PC-3 (cell line): ENCODE data around the gene MED13. TPM values are rescaled to one million over a fixed set of nuclear protein-coding genes. Genes with fewer than 3 reads are reported as not detected.

Experiments used
- ATAC-seq: fragments of 200-7000 bp; cut with Tn5 transposase; 2 replicates; pipeline ENCODE4 v1.9.1; 2020; ENCODE audit warnings: mild to moderate bottlenecking, moderate library complexity
- BruUV-seq: library from RNA; stranded (reverse); fragments of 400-500 nt; replicated peaks from 2 replicates; lab custom pipeline; 2021; lab: Mats Ljungman, UMichigan
- CTCF ChIA-PET: fragments of 300-600 bp; sonication (Branson Sonifier 250); formaldehyde crosslinking; loops from one replicate; lab custom pipeline; 2022; ENCODE audit warnings: antibody characterized with exemption; lab: Charles Lee
- POLR2A ChIA-PET: fragments of 300-600 bp; sonication (Branson Sonifier 250); formaldehyde crosslinking; loops from one replicate; lab custom pipeline; 2022; ENCODE audit warnings: antibody characterized with exemption; ENCODE audit not compliant: unreplicated experiment; lab: Charles Lee
- DNase-seq: peaks from one replicate; pipeline ENCODE4 v3.0.0-alpha.2; 2015
- H2AFZ ChIP-seq: fragments of 300-600 bp; sonication (generic); 2 replicates; pipeline ENCODE4 v1.6.0; 2016; ENCODE audit warnings: antibody characterized with exemption, low read length
- H3F3A ChIP-seq: fragments of 300-600 bp; sonication (generic); one replicate; pipeline ENCODE4 v1.6.0; 2017; ENCODE audit warnings: antibody characterized with exemption, low read length, control low read depth, mild to moderate bottlenecking; ENCODE audit not compliant: unreplicated experiment
- H3K27ac ChIP-seq: fragments of 300-600 bp; sonication (generic); 2 replicates; pipeline ENCODE4 v1.5.1; 2016; ENCODE audit warnings: mild to moderate bottlenecking, low read length
- H3K27me3 ChIP-seq: fragments of 300-600 bp; sonication (generic); 2 replicates; pipeline ENCODE4 v1.6.1; 2016; ENCODE audit warnings: low read length, mixed read lengths
- H3K36me3 ChIP-seq: fragments of 300-600 bp; sonication (generic); 2 replicates; pipeline ENCODE4 v1.6.1; 2016; ENCODE audit warnings: low read depth, mixed run types, low read length, mixed read lengths
- H3K4me1 ChIP-seq: fragments of 300-600 bp; sonication (generic); 2 replicates; pipeline ENCODE4 v1.5.1; 2016; ENCODE audit warnings: low read length; ENCODE audit not compliant: insufficient read depth
- H3K4me2 ChIP-seq: fragments of 300-600 bp; sonication (generic); 2 replicates; pipeline ENCODE4 v1.6.0; 2016; ENCODE audit warnings: low read length
- H3K4me3 ChIP-seq: fragments of 300-600 bp; sonication (generic); 2 replicates; pipeline ENCODE4 v1.5.1; 2016; ENCODE audit warnings: mild to moderate bottlenecking, low read length, mixed read lengths
- H3K79me2 ChIP-seq: fragments of 300-600 bp; sonication (generic); 2 replicates; pipeline ENCODE4 v1.6.1; 2017; ENCODE audit warnings: low read length, mixed read lengths
- H3K9ac ChIP-seq: fragments of 300-600 bp; sonication (generic); 2 replicates; pipeline ENCODE4 v1.6.0; 2016; ENCODE audit warnings: mild to moderate bottlenecking, low read length
- H3K9me2 ChIP-seq: fragments of 300-600 bp; sonication (generic); replicated peaks from 2 replicates; pipeline ENCODE4 v1.6.1; 2016; ENCODE audit warnings: mixed run types, low read length, mixed read lengths
- H3K9me3 ChIP-seq: fragments of 300-600 bp; sonication (generic); 2 replicates; pipeline ENCODE4 v1.6.1; 2016; ENCODE audit warnings: low read length, mixed read lengths
- H4K20me1 ChIP-seq: fragments of 300-600 bp; sonication (generic); 2 replicates; pipeline ENCODE4 v1.6.1; 2016; ENCODE audit warnings: low read length, mixed read lengths
- EZH2 ChIP-seq: fragments of 300-600 bp; sonication (generic); IDR thresholded peaks from one replicate; pipeline ENCODE4 v1.6.1; 2017; ENCODE audit warnings: antibody characterized with exemption, mild to moderate bottlenecking, low read length; ENCODE audit not compliant: unreplicated experiment
- EZH2phosphoT487 ChIP-seq: fragments of 300-600 bp; sonication (generic); IDR thresholded peaks from 2 replicates; pipeline ENCODE4 v1.6.1; 2018; ENCODE audit warnings: mild to moderate bottlenecking, antibody characterized with exemption, low read length, borderline replicate concordance
- intact Hi-C: fragments of 100-400 bp; cut with micrococcal nuclease; formaldehyde crosslinking; loops from 2 replicates; pipeline ENCODE4 v1.9.0; 2023
- total RNA-seq: library from RNA; depleted of rRNA; stranded (reverse); fragments of >200 nt; gene quantifications from 2 replicates; pipeline ENCODE4 v1.2.3, GENCODE V29; 2014
- TF ChIP-seq, protein P1 (sequence below): fragments of 300-600 bp; sonication (generic); conservative IDR thresholded peaks from 2 replicates; pipeline ENCODE4 v1.5.1; 2017; ENCODE audit warnings: antibody characterized with exemption, low read depth, mild to moderate bottlenecking, low read length

MED13 gene
- total RNA-seq, 1 experiment from 2014 or later, result 36.8 TPM

DNA sequence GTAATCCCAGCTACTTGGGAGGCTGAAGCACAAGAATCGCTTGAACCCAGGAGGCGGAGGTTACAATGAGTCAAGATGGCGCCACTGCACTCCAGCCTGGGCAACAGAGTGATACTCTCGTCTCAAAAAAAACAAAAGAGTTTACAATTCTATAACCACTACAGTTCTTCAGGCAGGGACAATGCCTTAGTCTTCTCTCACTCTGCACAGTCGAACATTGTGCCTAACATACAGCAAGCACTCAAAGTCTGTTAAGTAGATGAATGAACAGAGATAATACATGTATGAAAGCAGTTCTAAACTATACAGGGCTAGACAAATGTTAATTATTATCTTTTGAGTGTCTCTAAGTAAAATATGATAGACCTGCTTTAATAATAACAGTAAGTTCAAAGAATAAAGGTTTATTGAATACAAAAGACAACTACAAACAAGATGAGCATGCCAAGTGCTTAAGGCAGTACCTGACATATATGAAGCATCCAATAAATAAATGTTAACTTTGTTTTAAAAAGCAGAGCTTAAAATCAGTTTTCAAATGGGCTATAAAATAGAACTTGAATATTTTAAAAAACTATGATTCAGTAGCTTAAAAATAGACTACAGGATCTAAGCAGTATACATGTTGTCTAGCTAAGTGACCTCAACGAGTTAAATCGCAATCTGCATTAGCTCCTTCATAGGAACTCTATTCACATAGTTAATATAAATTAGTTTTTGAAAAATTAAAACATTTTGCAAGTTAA, 156.6 kb downstream of the MED13 start:
- Histone ChIP-seq H3K36me3 (peaks cover 39% of the 10 kb centered on the region), H4K20me1 (no peaks in the 10 kb centered on the region), H3K4me2 (no peak overlapping the region), H3F3A (no peaks in the 10 kb centered on the region), H3K27ac (no peak overlapping the region), H3K9me2 (no peaks in the 10 kb centered on the region), H3K79me2 (no peaks in the 10 kb centered on the region), H2AFZ (no peak overlapping the region), H3K9ac (no peak overlapping the region), H3K4me3 (no peak overlapping the region), H3K9me3 (no peaks in the 10 kb centered on the region), H3K4me1 (no peaks in the 10 kb centered on the region), H3K27me3 (no peaks in the 10 kb centered on the region)
- no TSS peak for BruUV-seq
- intact Hi-C loops, result no loop called here
- ChIA-PET POLR2A (interaction anchor here (0.7 kb wide), 1 partner anchor 1552 kb away, joined by 4 read pairs; no protein-coding TSS in a partner anchor), CTCF (no interaction called here)
- ATAC-seq (no peak), DNase-seq (no peak)
- TF ChIP-seq EZH2phosphoT487 (no peak), EZH2 (no peak)
- TF ChIP-seq, protein P1, sequence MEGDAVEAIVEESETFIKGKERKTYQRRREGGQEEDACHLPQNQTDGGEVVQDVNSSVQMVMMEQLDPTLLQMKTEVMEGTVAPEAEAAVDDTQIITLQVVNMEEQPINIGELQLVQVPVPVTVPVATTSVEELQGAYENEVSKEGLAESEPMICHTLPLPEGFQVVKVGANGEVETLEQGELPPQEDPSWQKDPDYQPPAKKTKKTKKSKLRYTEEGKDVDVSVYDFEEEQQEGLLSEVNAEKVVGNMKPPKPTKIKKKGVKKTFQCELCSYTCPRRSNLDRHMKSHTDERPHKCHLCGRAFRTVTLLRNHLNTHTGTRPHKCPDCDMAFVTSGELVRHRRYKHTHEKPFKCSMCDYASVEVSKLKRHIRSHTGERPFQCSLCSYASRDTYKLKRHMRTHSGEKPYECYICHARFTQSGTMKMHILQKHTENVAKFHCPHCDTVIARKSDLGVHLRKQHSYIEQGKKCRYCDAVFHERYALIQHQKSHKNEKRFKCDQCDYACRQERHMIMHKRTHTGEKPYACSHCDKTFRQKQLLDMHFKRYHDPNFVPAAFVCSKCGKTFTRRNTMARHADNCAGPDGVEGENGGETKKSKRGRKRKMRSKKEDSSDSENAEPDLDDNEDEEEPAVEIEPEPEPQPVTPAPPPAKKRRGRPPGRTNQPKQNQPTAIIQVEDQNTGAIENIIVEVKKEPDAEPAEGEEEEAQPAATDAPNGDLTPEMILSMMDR, result no peak

DNA sequence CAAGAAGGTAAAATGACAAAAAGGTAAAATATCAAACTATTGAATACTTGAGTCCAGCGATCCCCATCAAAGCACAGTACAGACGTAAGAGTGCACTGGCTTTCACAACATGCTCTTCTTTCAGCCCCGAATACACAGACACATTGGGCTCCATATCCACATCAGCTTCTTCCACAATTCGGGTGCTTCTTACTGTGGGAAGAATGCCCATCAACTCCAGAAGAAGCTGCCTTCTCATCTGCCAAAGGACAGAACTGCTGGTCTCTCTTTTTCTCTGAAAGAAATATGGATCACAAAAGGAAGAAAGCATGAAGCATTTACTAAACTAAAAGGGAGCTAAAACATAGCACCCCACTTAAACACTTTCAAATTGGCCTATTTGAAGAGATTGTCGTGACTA, 157.7 kb downstream of the MED13 start:
- TF ChIP-seq, protein P1, result no peak
- no peak for TF ChIP-seq EZH2phosphoT487
- no peak for TF ChIP-seq EZH2
- POLR2A ChIA-PET, result no interaction called here
- Histone ChIP-seq H3K79me2 (no peaks in the 10 kb centered on the region), H3F3A (no peaks in the 10 kb centered on the region), H3K9me3 (no peaks in the 10 kb centered on the region), H3K9ac (no peak overlapping the region), H2AFZ (no peak overlapping the region), H3K4me1 (no peaks in the 10 kb centered on the region), H3K4me2 (no peak overlapping the region), H3K27ac (no peak overlapping the region), H3K4me3 (no peak overlapping the region), H4K20me1 (no peaks in the 10 kb centered on the region), H3K9me2 (no peaks in the 10 kb centered on the region), H3K27me3 (no peaks in the 10 kb centered on the region), H3K36me3 (peaks cover 41% of the 10 kb centered on the region)
- ATAC-seq (no peak), DNase-seq (no peak)
- BruUV-seq, result no TSS peak
- CTCF ChIA-PET, result no interaction called here
- intact Hi-C loops, result no loop called here

DNA sequence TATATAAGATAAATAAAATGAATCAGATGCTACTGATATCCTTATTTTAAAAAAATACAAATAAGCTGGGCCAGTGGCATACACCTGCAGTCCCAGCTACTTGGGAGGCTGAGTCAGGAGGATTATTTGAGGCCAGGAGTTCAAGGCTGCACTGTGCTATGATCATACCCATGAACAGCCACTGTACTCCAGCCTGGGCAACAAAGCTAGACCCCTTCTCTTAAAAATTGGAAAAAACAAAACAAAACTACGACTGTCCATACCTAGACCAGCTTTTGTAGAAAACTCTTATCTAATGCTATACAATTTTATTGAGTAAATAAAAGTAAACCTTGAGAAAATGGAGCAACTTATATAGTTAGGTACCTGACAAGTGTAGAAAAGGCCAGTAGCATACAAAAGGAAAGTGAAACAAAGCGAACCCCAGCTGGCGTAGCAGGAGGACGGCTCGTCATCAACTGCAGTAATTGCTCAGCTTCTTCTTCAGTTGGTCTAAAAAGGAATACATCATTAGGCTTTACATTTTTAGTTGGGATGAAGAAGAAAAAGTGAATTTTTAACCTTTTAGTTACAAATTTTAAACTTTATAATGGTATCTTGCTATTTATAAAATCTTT, 160.9 kb downstream of the MED13 start:
- ChIA-PET POLR2A (no interaction called here), CTCF (interaction anchor here (1.4 kb wide), 1 partner anchor 205 kb away, joined by 6 read pairs; no protein-coding TSS in a partner anchor)

More for the DNA sequence above, 160.9 kb downstream of the MED13 start:
- Histone ChIP-seq H3K4me1 (no peaks in the 10 kb centered on the region), H3F3A (no peaks in the 10 kb centered on the region), H4K20me1 (no peaks in the 10 kb centered on the region), H3K4me2 (no peak overlapping the region), H2AFZ (no peak overlapping the region), H3K9ac (no peak overlapping the region), H3K9me2 (no peaks in the 10 kb centered on the region), H3K36me3 (peaks cover 28% of the 10 kb centered on the region; the same call in 1 of the 2 replicates), H3K27me3 (no peaks in the 10 kb centered on the region), H3K27ac (no peak overlapping the region), H3K9me3 (no peaks in the 10 kb centered on the region), H3K4me3 (no peak overlapping the region), H3K79me2 (no peaks in the 10 kb centered on the region)
- ATAC-seq (no peak), DNase-seq (no peak)
- TF ChIP-seq, protein P1, result no peak
- no peak for TF ChIP-seq EZH2
- no peak for TF ChIP-seq EZH2phosphoT487
- BruUV-seq, result no TSS peak
- intact Hi-C loops, result no loop called here
